ENCODE data around the gene TMEM218.
A peak's percentile ranks its signal among the peaks of the same experiment; 100 is the strongest.

The TMEM218 gene

DNA sequence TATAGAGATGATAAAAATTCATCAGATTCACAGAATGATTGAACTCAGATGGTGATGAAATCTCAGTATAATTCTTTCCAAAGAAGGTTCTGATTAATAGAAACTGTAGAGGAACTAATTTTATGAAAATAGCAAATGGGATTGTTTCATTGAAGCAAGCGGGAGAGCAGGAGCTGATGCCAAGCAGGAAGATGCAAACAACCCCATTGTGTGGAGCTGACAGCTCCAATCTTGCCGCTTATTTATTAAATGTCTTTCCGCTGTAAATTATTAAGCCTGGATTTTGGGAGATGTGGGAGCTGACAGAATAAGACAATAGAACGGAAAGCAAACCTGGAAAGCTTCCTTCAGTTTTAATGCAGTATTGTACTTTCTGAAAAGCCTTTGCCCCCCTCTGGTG is 6.0 kb upstream of the TMEM218 start:
- intact Hi-C loops (cut with DNase I; ENCODE audit: low total_unique reads): no loop called here
- TF ChIP-seq, protein P1, sequence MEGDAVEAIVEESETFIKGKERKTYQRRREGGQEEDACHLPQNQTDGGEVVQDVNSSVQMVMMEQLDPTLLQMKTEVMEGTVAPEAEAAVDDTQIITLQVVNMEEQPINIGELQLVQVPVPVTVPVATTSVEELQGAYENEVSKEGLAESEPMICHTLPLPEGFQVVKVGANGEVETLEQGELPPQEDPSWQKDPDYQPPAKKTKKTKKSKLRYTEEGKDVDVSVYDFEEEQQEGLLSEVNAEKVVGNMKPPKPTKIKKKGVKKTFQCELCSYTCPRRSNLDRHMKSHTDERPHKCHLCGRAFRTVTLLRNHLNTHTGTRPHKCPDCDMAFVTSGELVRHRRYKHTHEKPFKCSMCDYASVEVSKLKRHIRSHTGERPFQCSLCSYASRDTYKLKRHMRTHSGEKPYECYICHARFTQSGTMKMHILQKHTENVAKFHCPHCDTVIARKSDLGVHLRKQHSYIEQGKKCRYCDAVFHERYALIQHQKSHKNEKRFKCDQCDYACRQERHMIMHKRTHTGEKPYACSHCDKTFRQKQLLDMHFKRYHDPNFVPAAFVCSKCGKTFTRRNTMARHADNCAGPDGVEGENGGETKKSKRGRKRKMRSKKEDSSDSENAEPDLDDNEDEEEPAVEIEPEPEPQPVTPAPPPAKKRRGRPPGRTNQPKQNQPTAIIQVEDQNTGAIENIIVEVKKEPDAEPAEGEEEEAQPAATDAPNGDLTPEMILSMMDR (IDR thresholded peaks at IDR 0.05): no peak
- no peak overlapping the region for H3K4me3 ChIP-seq
- H3K36me3 ChIP-seq: no peaks in the 10 kb centered on the region
- DNase-seq: no peak
- peaks cover 0 to 12% of the 10 kb centered on the region in 2 donors for H3K27me3 ChIP-seq
- no peaks in the 10 kb centered on the region for H3K4me1 ChIP-seq
- no peaks in the 10 kb centered on the region for H3K9me3 ChIP-seq
- H3K27ac ChIP-seq: no peak overlapping the region

DNA sequence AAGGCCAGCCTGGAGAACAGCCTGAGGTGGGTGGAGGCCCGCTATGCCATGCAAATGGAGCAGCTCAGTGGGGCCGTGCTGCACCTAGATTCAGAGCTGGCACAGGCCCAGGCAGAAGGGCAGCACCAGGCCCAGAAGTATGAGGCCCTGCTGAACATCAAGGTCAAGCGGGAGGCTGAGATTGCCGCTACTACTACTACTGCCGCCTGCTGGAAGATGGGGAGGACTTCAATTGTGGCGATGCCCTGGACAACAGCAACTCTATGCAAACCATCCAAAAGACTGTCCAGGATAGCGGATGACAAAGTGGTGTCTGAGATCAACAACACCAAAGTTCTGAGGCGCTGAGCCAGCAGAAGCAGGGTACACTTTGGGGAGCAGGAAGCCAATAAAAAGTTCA is 3.1 kb upstream of the TMEM218 start:
- H3K27ac ChIP-seq: no peak overlapping the region
- peaks cover 0 to 9% (median 2%) of the 10 kb centered on the region in 4 donors for H3K4me1 ChIP-seq
- no peaks in the 10 kb centered on the region for H3K9me3 ChIP-seq
- TF ChIP-seq, protein P1 (IDR thresholded peaks at IDR 0.05): no peak
- DNase-seq: no peak
- no peak overlapping the region for H3K4me3 ChIP-seq
- intact Hi-C loops (cut with DNase I; ENCODE audit: low total_unique reads): no loop called here
- no peaks in the 10 kb centered on the region for H3K36me3 ChIP-seq
- H3K27me3 ChIP-seq: peaks cover 0 to 12% of the 10 kb centered on the region in 2 donors

DNA sequence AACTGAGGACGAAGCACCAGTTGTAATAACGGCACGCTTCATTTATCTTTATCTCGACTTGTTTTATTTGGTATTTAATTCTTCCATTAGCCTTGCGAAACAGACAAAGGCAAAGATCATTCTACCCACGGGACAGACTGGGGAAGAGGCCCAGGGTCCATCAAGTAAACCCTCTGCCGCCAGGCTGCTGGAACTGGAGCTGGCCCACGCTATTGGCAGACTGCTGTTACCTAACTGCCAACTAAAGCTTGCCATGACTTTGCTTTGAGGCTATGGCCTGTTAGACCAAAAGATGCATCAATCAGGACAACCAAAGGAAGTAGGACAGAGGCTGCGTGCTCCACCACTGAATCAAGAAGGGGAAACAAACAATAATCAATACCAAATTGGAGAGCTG is 780 bp upstream of the TMEM218 start:
- peak overlapping the region; percentile 66 to 95 for H3K4me3 ChIP-seq
- H3K27ac ChIP-seq: peak overlapping the region; percentile 39 to 59
- intact Hi-C loops (cut with DNase I; ENCODE audit: low total_unique reads): no loop called here

DNA sequence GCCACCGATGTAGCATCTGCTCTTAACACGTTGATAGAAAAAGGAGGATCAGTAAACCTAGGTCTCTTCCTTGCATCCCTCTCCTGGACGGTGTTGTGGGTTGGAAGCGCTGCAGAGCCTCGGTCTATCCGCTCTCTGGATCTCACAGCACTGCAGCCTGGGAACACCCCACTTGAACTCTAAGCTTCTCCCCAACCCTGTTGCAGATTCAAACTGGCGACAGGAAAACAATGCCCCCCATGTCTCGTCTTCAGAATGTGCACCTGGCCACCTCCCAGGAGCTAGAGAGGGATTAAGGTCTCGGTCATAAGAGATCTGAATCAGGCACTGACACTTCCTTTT is 454 bp downstream of the TMEM218 start:
- peak overlapping the region; percentile 79 to 85 for H3K27ac ChIP-seq
- peaks cover 0 to 9% (median 2%) of the 10 kb centered on the region in 4 donors for H3K4me1 ChIP-seq
- intact Hi-C loops (cut with DNase I; ENCODE audit: low total_unique reads): no loop called here
- H3K9me3 ChIP-seq: no peaks in the 10 kb centered on the region
- H3K4me3 ChIP-seq: peak overlapping the region; percentile 66 to 95
- H3K27me3 ChIP-seq: no peaks in the 10 kb centered on the region
- DNase-seq: no peak
- TF ChIP-seq, protein P1 (IDR thresholded peaks at IDR 0.05): no peak
- H3K36me3 ChIP-seq: no peaks in the 10 kb centered on the region

More for the DNA sequence above, 780 bp upstream of the TMEM218 start:
- Histone ChIP-seq H3K36me3 (no peaks in the 10 kb centered on the region), H3K9me3 (no peaks in the 10 kb centered on the region), H3K4me1 (peaks cover 0 to 9% (median 2%) of the 10 kb centered on the region in 4 donors), H3K27me3 (no peaks in the 10 kb centered on the region)
- TF ChIP-seq, protein P1 (IDR thresholded peaks at IDR 0.05): no peak
- no peak for DNase-seq

DNA sequence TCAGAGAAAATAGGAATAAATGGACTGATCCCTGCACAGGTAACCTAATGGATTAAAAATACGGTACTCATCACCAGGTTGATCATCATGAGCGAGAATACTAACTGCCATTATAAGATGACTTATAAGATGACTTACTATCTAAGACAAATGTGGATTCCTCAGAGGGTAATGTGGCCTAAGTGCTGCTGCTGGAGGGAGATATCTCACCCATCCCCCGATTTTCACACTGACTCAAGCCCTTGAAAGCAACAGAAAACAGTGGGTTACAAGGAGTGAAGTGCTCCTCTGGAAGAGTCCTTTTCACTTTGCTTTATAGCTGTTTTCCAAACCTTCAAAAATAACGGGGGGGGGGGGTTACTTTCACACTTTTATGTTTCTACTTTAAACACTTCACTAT is 920 bp downstream of the TMEM218 start:
- intact Hi-C loops (cut with DNase I; ENCODE audit: low total_unique reads): no loop called here
- Histone ChIP-seq H3K36me3 (no peaks in the 10 kb centered on the region), H3K27me3 (no peaks in the 10 kb centered on the region), H3K4me1 (peaks cover 0 to 9% (median 2%) of the 10 kb centered on the region in 4 donors), H3K27ac (peak overlapping the region in 1 of 2 donors; percentile 79), H3K4me3 (peak overlapping the region; percentile 66 to 95), H3K9me3 (no peaks in the 10 kb centered on the region)
- TF ChIP-seq, protein P1 (IDR thresholded peaks at IDR 0.05): no peak
- DNase-seq: no peak

DNA sequence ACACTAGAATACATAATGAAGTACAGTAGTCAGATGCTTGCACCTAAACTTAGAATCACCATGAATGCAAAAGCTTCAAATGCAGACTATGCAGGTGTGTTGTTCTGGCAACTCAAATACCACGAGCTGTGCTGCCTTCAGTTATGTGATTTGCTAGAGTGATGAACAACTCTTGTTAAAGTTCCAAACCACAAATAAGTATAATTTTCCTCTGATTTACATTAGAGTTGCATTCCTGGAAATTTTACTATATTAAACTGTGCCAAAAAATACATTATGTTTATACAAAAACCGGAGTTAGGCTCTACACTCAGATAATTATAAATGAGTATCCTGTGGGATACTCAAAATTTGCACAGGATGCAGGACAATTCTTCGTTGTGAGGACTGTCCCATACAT is 3.0 kb downstream of the TMEM218 start:
- DNase-seq: no peak
- Histone ChIP-seq H3K27me3 (no peaks in the 10 kb centered on the region), H3K9me3 (no peaks in the 10 kb centered on the region), H3K4me1 (peaks cover 0 to 9% (median 2%) of the 10 kb centered on the region in 4 donors), H3K27ac (no peak overlapping the region), H3K4me3 (no peak overlapping the region), H3K36me3 (no peaks in the 10 kb centered on the region)
- TF ChIP-seq, protein P1 (IDR thresholded peaks at IDR 0.05): no peak
- intact Hi-C loops (cut with DNase I; ENCODE audit: low total_unique reads): no loop called here

Data from tibial artery (tissue), 4 donors.